Tibial nerve (tissue), 4 donors: ENCODE measurements around the gene PSMA6. TPM values are rescaled to one million over a fixed set of nuclear protein-coding genes. Genes with fewer than 3 reads are reported as not detected.
A peak's percentile ranks its signal among the peaks of the same experiment; 100 is the strongest.

Source experiments
- DNase-seq, 2 donors: peaks; one replicate each; pipeline ENCODE4 v3.0.0-alpha.2; 2019; ENCODE audit warnings: low spot score in 2 of 2
- H3K27ac ChIP-seq, 4 donors: fragments of 200-600 bp; sonication (generic) in 3 of 4; one replicate each; pipeline ENCODE4 v1.5.1; 2017 to 2019; ENCODE audit warnings: mild to moderate bottlenecking in 1 of 4
- H3K27me3 ChIP-seq, 2 donors: fragments of 200-600 bp; sonication (generic) in 1 of 2; one replicate each; pipeline versions ENCODE4 v1.5.1 to v1.6.0; 2017 to 2019
- H3K36me3 ChIP-seq, 3 donors: fragments of 200-600 bp; sonication (generic); one replicate each; pipeline ENCODE4 v1.5.1; 2018 to 2019
- H3K4me1 ChIP-seq, 4 donors: fragments of 200-600 bp; sonication (generic) in 3 of 4; one replicate each; pipeline ENCODE4 v1.5.1; 2017 to 2019
- H3K4me3 ChIP-seq, 4 donors: fragments of 200-600 bp; sonication (generic) in 3 of 4; one replicate each; pipeline ENCODE4 v1.5.1; 2017 to 2019; ENCODE audit warnings: mild to moderate bottlenecking in 1 of 4, moderate library complexity in 1 of 4
- H3K9me3 ChIP-seq, 4 donors: fragments of 200-600 bp; sonication (generic) in 3 of 4; one replicate each; pipeline ENCODE4 v1.5.1; 2017 to 2019
- EP300 ChIP-seq, 2 donors: sonication (generic); formaldehyde crosslinking; IDR thresholded peaks; one replicate each; pipeline ENCODE4 v1.6.1; 2017; ENCODE audit warnings: antibody characterized with exemption in 2 of 2, mild to moderate bottlenecking in 1 of 2
- POLR2A ChIP-seq, 2 donors: fragments of 450-650 bp; IDR thresholded peaks; one replicate each; pipeline ENCODE4 v1.6.1; 2017; ENCODE audit warnings: antibody characterized with exemption in 2 of 2, mild to moderate bottlenecking in 2 of 2, moderate library complexity in 2 of 2
- WGBS, 2 donors: methylation state at CpG; one replicate each; pipeline ENCODE4 v1.1.5; 2018; 5-methylcytosine and 5-hydroxymethylcytosine counted together
- total RNA-seq, 4 donors: library from RNA; depleted of rRNA; stranded (reverse); fragments of >200 nt; gene quantifications; one replicate each; pipeline ENCODE4 v1.1.0, GENCODE V29; 2016
- TF ChIP-seq, protein P1 (sequence below), 5 experiments: fragments of 200-600 bp in 3 of 5; fragments of 450-650 bp in 2 of 5; sonication (generic) in 3 of 5; IDR thresholded peaks; one replicate each; pipeline ENCODE4 v1.5.1; 2016 to 2019; ENCODE audit warnings: antibody characterized with exemption in 5 of 5, mild to moderate bottlenecking in 3 of 5, moderate library complexity in 2 of 5

PSMA6 gene
- total RNA-seq, 4 donors from 2014 or later = 65.3 to 129 (median 87.7) TPM

DNA sequence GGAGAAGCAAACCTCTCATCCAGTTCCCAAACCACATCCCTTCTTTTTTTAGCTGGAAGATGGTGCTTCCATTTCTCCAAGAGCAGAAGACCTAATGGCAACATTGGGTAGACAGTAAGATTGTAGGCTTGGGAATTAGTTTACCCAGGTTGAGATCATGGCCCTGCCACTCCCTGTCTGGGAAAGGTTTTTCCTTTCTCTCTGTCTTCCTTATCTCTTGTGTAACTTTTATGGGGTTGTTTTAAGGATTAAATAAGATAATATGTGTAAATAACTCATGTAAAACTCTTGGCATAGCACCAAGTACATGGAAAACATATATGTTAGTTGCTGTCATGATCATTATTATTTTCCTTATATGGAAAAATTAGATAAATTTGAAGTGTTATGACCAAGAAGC, 23.2 kb upstream of the PSMA6 start:
- TF ChIP-seq, protein P1, sequence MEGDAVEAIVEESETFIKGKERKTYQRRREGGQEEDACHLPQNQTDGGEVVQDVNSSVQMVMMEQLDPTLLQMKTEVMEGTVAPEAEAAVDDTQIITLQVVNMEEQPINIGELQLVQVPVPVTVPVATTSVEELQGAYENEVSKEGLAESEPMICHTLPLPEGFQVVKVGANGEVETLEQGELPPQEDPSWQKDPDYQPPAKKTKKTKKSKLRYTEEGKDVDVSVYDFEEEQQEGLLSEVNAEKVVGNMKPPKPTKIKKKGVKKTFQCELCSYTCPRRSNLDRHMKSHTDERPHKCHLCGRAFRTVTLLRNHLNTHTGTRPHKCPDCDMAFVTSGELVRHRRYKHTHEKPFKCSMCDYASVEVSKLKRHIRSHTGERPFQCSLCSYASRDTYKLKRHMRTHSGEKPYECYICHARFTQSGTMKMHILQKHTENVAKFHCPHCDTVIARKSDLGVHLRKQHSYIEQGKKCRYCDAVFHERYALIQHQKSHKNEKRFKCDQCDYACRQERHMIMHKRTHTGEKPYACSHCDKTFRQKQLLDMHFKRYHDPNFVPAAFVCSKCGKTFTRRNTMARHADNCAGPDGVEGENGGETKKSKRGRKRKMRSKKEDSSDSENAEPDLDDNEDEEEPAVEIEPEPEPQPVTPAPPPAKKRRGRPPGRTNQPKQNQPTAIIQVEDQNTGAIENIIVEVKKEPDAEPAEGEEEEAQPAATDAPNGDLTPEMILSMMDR (IDR thresholded peaks at IDR 0.05) = no peak
- TF ChIP-seq EP300 (IDR thresholded peaks at IDR 0.05) = no peak
- no peak for TF ChIP-seq POLR2A (IDR thresholded peaks at IDR 0.05)
- Histone ChIP-seq H3K4me1 (no peaks in the 10 kb centered on the region), H3K9me3 (no peaks in the 10 kb centered on the region), H3K36me3 (peaks cover 0 to 54% (median 0%) of the 10 kb centered on the region in 3 donors), H3K27ac (no peak overlapping the region), H3K27me3 (no peaks in the 10 kb centered on the region), H3K4me3 (no peak overlapping the region)
- no peak for DNase-seq

DNA sequence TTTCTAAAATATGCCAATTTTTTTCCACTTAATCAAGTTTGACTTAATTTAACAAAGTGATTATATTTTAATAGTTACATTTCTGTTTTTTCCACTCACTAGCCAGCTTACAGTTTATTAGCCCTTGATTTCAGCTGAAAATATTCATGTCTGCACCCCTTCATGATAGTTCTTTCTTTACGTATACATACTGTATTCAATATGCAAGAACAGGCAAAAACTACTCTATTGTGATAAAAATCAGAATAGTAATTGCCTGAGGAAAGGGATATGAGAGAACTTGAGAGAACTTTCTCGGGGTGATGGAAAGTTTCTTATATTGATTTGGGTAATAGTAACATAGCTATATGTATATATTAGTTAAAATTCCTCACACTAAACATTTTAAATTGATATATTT, 17.4 kb upstream of the PSMA6 start:
- Histone ChIP-seq H3K36me3 (peaks cover 0 to 54% (median 0%) of the 10 kb centered on the region in 3 donors), H3K9me3 (no peaks in the 10 kb centered on the region), H3K4me3 (no peak overlapping the region), H3K27ac (no peak overlapping the region), H3K4me1 (peaks cover 0 to 9% (median 0%) of the 10 kb centered on the region in 4 donors), H3K27me3 (no peaks in the 10 kb centered on the region)
- DNase-seq = no peak
- TF ChIP-seq, protein P1 (IDR thresholded peaks at IDR 0.05) = no peak
- no peak for TF ChIP-seq POLR2A (IDR thresholded peaks at IDR 0.05)
- no peak for TF ChIP-seq EP300 (IDR thresholded peaks at IDR 0.05)
- 89 to 97% methylated on average over 2 of the region's 2 CpGs for WGBS, 2 donors

DNA sequence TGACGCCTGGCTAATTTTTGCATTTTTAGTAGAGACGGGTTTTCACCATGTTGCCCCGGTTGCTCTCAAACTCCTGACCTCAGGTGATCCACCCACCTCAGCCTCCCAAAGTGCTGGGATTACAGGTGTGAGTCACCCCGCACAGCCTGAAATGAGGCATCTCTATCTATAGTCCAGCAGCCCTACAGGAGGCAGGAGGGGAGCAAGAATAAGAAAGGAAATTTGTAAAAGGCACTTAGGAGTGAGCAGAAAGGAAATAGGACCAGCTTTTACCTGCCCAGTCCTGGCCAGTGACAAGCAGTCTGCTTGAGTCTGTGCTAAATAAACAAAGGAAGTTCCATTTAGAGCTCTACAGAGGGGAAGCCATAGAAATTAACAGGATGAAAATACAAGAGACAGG, 15.0 kb upstream of the PSMA6 start:
- 95 to 100% methylated on average over 4 of the region's 4 CpGs for WGBS, 2 donors
- no peak overlapping the region for H3K4me3 ChIP-seq
- no peaks in the 10 kb centered on the region for H3K9me3 ChIP-seq
- TF ChIP-seq, protein P1 (IDR thresholded peaks at IDR 0.05) = no peak
- TF ChIP-seq EP300 (IDR thresholded peaks at IDR 0.05) = no peak
- no peak for TF ChIP-seq POLR2A (IDR thresholded peaks at IDR 0.05)
- no peak for DNase-seq
- H3K36me3 ChIP-seq = peaks cover 0 to 32% (median 0%) of the 10 kb centered on the region in 3 donors
- peaks cover 0 to 9% (median 0%) of the 10 kb centered on the region in 4 donors for H3K4me1 ChIP-seq
- no peak overlapping the region for H3K27ac ChIP-seq
- H3K27me3 ChIP-seq = no peaks in the 10 kb centered on the region

- peaks cover 0 to 17% (median 0%) of the 10 kb centered on the region in 3 donors for H3K36me3 ChIP-seq
- no peak overlapping the region for H3K4me3 ChIP-seq
- no peaks in the 10 kb centered on the region for H3K9me3 ChIP-seq
- TF ChIP-seq POLR2A (IDR thresholded peaks at IDR 0.05) (no peak), EP300 (IDR thresholded peaks at IDR 0.05) (peak in 1 of 2 donors; percentile 76)
- TF ChIP-seq, protein P1 (IDR thresholded peaks at IDR 0.05) = no peak
- H3K4me1 ChIP-seq = peaks cover 0 to 9% (median 0%) of the 10 kb centered on the region in 4 donors
- DNase-seq = no peak
- 13 to 20% methylated on average over 3 of the region's 3 CpGs for WGBS, 2 donors
- no peaks in the 10 kb centered on the region for H3K27me3 ChIP-seq
- H3K27ac ChIP-seq = peak overlapping the region in 1 of 4 donors; percentile 60
Measured at GRCh38 chr14:35279369-35279768, 12.8 kb upstream of the PSMA6 start.

DNA sequence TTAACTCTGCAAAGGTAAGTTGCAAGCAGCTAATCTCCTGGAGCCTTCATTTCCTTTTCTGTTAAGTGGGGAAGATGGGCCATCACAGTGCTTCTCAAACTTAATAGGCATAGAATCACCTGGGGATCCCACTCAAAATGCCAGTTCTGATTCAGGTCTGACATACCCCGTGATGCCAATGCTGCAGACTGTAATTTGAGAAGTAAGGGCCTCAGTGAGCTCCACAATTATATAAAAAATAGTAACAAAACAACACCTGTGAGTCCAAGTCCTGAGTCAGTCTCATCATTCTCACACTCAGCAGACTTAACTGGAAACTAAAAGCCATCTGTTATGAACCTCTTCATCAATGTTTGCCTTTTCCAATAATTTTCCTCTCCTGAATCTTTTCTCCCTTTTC, 10.8 kb upstream of the PSMA6 start:
- Histone ChIP-seq H3K36me3 (peaks cover 0 to 7% (median 0%) of the 10 kb centered on the region in 3 donors), H3K27me3 (no peaks in the 10 kb centered on the region), H3K4me3 (no peak overlapping the region), H3K27ac (no peak overlapping the region), H3K9me3 (no peaks in the 10 kb centered on the region), H3K4me1 (peaks cover 0 to 9% (median 0%) of the 10 kb centered on the region in 4 donors)
- 91 to 95% methylated on average over 1 of the region's 1 CpG for WGBS, 2 donors
- TF ChIP-seq, protein P1 (IDR thresholded peaks at IDR 0.05) = no peak
- TF ChIP-seq EP300 (IDR thresholded peaks at IDR 0.05) (no peak), POLR2A (IDR thresholded peaks at IDR 0.05) (no peak)
- DNase-seq = no peak
